NCI-H82 treated with DMSO at 0.1 percent for 48 hours (cell line): ENCODE results near the gene GRM3.
"Not testable (repeated sequence)": the region's sequence is repeated elsewhere in the genome, so short reads cannot be mapped to it uniquely, and the experiment has no call there.

ENCODE experiments used
- DNase-seq: peaks from one replicate; lab custom pipeline; 2025; ENCODE audit not compliant: unreplicated experiment; lab: John Stamatoyannopoulos, UW

GRM3 gene

DNA sequence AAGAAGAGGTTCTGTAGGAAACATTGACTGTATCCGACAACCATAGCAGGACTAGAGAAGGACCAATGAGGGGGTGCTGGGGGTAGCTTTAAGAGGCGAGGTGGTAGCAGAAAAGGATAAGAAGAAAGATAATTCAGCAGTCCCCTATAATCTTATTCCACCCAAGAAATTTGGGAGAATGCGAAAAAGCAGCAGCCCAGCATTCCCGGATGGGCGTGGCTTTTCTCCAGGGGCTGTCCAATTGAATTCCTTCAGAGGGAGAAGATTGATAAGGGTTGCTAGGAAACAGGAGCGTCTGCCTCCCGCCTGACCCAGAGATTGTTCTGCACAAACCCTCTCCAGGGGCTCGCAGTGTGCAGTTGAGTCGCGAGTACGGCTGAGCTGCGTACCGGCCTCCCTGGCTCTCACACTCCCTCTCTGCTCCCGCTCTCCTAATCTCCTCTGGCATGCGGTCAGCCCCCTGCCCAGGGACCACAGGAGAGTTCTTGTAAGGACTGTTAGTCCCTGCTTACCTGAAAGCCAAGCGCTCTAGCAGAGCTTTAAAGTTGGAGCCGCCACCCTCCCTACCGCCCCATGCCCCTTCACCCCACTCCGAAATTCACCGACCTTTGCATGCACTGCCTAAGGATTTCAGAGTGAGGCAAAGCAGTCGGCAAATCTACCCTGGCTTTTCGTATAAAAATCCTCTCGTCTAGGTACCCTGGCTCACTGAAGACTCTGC, at the start of gene GRM3:
GRM3 (plus strand) TSS at position 349 of the 721 bp plus-strand sequence. CDS start 121,237 bp downstream, outside the sequence.
- peak; percentile 14 for DNase-seq

DNA sequence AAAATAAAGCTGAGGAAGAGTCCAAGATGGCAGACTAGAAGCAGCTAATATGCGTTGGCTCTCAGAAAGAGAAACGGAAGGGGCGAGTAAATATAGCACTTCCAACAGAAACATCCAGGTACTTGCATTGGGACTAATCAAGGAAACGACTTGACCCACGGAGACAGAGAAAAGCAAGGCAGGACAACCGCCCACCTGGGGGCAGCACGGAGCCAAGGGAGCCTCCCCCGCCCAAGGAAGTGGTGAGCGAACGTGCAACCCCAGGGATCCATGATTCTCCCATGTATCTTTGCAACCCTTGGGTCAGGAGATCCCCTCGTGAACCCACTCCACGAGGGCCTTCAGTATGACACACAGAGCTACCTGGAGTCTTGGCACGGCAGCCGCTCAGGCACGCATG, 45.4 kb upstream of the GRM3 start:
- peak; percentile 8 for DNase-seq

DNA sequence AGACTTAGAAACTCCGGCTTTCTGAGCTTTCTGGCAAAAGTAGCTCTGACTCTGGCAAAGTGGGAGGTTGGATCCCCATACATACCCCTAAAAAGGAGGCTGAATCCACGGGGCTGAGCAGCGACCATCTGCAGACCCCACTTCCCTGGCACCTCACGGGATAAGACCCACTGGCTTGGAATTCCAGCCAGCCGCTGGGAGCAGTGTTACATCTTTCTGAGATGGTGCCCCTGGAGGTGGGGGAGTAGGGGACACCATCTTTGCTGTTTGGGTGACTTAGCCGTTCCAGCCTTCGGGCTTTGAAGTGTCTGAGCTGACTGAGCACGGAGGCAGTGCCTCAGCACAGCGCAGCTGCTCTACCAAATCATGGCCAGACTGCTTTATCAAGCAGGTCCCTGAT, 45.0 kb upstream of the GRM3 start:
- DNase-seq, result no peak

DNA sequence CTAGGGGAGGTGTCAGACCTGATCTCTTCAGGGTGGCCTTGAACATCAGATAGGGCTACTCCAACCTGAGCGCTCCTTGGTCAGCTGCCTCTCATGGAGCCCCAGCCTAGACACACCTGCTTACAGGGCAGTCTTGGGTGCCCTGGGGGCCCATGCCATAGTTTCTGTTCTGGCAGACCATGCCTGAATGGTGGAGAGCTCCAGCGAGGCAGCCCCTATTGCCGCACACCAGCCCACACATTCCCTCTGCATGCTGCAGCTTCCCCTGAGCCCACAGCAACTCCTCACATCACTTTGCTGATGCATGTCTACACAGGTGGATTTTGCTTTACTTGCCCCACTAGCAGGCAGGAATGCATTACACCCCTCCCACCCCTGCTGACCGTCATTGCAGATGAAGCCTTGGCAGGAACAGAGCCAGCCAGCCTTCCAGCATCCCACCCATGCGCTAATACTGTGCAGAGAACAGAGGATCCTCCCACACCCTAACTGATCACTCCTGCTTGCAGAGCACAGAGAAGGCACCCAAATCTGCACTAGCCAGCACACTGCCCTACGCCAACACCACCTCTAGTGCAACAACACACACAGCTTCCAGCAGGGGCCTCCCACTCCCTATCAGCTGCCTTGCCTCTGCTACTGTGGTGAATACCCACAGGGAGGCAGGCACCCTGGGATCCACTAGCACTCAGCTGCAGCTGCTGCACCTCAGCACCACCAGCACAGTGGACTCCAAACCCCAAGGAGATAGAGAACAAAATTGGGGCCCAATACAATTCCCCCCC, 43.0 kb upstream of the GRM3 start:
- DNase-seq, result no peak

DNA sequence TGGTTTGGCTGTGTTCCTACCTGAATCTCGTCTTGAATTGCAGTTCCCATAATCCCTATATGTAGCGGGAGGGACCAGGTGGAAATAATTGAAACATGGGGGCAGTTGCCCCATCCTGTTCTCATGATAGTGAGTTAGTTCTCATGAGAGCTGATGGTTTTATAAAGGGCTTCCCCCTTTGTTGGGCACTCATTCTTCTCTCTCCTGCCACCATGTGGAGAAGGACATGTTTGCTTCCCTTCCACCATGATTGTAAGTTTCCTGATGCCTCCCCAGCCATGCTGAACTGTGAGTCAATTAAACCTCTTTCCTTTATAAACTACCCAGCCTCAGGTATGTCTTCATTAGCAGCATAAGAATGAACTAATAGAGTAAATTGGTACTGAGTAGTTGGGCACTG, 28.0 kb upstream of the GRM3 start:
- DNase-seq, result not testable (repeated sequence)

DNA sequence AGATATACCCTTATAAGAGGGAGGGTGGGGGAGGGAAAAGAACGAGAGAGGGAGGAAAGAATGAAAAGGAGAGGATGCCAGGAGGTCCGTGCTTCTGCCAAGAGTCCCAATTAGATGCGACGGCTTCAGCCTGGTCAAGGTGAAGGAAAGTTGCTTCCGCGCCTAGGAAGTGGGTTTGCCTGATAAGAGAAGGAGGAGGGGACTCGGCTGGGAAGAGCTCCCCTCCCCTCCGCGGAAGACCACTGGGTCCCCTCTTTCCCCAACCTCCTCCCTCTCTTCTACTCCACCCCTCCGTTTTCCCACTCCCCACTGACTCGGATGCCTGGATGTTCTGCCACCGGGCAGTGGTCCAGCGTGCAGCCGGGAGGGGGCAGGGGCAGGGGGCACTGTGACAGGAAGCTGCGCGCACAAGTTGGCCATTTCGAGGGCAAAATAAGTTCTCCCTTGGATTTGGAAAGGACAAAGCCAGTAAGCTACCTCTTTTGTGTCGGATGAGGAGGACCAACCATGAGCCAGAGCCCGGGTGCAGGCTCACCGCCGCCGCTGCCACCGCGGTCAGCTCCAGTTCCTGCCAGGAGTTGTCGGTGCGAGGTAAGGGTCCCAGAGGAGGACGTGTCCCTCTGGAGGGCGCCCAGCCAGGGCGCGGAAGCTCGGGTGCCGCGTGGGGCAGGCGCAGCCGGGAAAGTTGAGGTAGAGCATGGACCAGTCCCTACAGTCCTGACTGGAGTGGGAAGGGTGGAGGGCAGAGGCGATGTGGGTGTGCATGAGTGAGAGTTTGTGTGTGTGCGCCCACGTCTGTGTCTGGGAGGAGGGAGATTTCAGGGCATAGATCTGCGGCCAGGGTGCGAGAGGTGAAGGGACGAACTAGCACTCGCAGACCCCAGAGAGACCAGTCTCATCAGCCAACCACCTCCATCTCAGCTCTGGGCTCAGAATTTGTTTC, 844 bp downstream of the GRM3 start:
- DNase-seq, result no peak

DNA sequence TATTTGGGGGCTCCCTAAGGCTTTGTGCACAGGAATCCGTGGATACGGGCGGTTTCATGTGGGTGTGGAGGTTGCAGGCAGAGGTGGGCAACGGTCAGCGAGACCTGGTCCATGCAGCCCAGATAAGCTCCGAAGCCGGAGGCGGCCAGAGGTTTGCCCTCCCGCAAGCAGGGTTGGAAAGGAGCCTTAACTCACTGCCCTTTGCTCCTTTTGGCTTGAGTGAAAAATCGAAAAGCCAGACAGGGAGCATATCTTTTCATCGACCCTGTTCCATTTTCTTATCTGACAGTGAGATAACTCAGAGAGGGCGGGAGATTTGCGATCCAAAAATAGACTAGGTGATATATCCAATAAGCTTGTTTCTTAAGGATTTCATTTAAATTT, 1.5 kb downstream of the GRM3 start:
- no peak for DNase-seq

DNA sequence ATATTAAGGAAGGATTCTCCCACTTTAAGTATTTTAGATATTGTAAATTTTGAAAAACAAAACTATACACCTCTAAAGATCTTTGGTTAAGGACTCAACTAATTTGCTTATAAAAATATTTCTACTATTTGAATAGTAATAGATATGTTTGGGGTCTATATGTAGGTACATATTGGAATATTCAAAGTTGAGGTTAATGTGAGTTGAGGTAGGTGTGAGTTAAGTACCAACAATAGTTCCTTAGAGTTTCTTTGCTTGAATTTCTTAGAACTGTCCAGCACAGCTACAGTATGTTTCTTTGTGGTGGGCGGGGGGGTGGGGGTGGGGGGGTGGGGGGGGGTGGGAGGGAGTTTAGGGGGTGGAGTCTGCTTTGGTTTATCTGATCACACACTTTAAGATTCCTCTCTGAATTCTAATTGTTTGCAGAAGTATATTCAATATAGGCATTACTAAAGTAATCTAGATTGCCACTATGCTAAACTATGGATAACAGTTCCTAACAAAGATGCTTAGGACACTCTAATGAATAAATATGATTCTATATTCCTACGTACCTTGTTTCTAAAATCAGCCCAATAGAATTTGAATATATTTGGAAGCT, 2.1 kb downstream of the GRM3 start:
- DNase-seq, result no peak

DNA sequence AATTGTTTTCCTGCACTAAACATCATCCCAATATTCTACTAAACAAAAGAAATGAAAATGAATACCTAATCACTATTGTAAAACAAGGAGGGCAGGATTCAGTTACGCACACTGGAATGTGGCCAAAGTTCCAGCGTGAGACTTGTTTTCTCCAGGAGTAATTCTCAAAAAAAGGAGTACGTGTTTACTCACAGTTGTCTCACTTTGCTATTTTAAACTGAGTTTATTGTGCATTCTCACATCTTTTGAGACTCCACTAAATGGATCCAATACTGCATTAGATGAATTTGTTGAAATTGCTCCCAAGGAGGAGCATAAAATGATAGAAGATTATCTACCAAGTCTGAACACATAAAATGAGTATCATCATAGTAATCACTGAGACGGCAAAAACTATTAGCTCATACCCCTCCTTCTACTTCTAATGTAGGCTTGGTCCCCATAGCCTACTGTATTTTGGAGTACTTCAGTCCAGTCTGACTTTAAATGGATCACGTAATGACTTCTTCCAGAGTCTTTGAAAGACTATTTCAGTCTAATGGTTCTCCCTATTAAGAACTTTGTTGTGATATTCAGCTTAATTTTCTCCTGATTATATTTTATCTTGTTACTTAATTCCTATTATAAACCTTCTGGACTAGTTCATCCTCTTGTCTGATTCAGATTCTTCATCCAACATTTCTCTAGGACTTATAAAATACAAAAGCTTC, 3.8 kb downstream of the GRM3 start:
- no peak for DNase-seq

DNA sequence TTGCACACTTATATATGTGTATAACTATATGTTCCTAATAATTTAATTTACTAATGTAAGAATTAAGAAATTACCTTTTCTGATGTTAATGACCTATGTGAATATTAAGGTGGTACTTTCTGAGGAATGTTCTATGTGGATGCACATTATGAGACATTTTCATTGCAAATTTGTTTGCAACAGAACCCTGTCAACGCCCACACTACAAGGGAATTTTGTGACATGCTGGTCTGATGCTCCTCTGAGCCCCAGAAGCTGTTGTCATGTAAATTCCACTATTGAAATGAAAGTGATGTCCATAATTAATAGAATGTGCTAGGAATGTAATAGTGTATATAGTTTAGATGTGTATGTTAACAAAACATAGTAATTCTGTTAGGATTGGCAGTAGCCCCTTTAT, 4.5 kb downstream of the GRM3 start:
- DNase-seq, result no peak

DNA sequence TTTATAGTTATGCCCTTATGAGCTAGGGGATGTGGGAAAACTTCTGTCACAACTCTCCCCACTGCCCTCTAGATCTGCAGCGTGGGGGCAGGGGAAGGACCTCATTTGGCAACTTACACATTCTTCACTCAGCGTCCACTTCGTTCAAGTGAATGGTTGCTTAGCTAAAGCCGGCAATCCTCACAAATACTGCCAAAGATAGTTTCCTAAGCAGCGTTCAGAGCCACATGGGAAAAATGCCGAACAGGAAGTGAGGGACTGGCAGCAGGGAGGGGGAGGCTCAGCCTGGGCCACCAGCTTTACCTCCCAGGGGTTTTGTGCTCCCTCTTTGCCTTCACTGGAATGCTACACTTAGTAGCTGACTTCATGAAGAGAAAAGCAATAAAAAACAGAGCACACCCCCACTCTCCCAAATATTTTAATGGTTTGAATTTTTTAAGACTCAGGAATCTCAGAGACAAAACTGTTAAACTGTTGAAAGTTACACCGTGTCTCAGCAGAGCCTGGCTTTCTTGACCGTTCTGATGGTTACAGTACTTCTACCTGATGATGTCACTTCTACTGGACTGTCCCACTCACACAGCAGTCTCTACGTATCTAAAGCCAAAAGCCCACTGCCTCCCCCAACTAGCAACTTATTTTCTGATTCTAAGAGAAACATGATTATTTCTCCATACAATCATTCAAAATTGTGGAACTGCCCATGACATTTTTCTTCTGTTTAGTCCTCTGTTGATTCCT, 10.4 kb downstream of the GRM3 start:
- no peak for DNase-seq

DNA sequence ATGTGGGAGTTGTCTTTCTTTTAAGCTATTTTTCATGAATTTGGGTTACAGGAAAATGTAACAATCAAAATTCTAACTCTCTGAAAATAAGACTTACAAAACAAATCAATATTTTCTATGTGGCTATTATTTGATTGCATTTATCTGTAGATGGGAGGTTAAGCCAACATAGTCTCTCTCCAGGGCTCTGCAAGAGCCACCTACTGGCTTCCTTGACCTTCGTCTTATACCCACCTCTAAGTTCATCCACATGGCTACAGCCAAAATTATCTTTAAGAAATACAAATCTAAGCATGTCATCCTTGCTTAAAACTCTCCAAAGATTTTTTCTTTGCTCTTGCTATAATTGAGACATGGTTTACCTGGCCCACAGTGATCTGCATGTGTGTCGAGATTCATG, 14.2 kb downstream of the GRM3 start:
- DNase-seq, result no peak

DNA sequence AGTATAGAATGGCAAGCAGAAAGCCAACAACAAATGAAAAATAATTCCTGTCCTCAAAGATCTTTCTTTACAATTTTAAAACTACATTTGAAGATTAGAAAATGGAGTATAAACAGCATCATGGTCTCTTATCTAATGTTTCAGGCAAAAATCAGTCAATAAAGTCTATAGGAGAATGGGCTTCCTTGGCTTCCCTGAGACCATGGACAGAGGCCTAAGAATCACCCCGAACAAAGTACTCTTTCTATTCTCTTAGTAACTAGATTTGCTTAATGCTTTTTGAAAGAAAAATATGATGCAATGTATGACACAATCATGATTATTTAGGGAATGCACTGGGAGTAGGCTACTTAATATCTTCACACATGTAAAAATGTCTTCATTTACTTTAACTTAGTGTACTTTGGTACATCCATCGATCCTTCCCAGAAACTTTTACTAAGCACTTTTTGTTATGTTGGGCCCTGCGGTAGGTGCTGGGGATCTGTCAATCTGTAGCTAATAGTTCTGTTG, 17.3 kb downstream of the GRM3 start:
- no peak for DNase-seq

DNA sequence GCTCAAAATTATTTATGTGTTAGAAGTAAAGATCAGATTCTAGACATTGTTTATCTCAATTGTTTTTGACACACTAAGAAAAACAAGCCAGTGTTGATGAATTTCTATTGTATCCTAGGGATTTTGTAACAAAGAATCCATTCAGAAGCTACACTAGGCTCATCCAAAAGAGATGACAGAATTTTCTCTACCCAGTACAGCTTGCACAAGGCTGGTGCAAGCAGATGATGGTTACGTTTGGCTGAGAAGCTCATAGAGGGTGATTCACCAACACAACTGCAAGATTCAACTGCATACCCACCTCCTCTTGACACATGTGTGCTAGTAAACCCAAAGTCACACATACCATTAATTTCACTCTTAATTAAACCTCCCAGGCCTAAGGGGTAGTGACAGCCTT, 20.8 kb downstream of the GRM3 start:
- DNase-seq, result no peak

DNA sequence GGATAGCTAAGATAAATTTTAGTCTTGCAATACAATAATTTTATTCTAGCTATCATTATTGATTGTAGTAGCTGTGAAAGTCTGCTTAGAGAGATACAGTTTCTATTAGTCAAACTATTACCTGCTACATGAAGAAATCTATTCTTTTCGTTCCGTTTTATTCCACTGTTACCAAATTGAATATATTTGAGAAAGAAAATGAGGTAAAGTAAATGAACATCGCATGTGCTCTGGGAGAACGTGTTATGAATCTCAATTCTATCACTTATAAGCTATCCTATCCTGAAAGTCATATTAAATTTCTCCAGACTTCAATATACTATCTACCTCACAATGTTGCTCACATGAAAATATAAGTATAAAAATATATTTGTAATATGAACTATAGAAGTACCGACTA, 21.3 kb downstream of the GRM3 start:
- DNase-seq, result no peak

DNA sequence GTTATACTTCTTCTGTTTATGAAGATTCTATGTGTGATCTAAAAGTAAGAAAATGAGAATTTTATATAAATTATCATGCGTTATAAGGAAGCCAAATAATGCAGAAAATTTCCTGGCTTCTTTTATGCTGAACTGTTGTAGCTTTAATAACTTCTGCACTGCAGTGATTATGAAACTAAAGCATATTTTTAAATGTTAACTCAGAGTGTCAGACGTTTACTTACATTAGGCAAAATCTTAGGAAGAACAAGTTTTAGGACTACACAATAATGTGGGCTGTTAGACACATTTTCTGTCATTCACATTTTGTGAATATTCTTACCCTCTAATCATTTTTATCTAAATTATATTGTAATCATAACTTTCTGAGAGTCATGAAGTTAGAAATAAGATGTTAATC, 22.0 kb downstream of the GRM3 start:
- no peak for DNase-seq

DNA sequence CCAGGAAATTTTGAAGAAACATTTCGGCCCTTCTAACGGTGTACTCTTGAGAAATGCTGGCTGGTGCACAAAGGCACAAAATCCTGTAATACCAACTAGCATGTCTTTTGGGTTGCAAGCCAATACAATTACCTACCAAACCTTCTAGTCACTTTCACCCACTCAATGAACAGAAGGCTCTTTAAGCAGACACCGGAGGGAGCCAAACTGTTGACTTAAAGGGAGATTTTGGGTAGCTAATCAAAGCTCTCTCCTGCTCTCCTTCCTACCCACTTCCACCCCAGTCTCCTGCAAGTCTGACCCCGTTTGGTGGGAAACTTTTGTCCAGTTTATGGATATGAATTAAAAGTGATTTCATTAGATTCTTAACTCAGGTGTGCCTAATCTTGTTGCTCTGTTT, 24.0 kb downstream of the GRM3 start:
- DNase-seq, result no peak

DNA sequence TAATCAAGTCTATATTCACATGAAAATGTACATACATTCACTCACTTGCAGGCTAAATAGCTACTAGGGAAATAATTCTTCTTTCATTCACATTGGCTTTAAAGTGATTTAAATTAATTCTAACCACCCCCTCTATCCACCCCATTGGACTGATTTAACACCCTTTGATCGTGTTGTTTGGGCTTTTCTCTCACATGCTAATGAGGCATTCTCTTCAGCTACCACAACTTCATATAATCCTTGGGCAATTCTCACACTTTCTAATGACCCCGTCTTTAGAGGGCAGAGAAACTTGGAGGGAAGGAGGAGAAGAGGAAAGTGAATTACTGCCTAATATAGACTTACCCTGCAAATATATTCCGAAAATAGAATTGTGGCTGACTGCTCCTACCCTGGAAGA, 24.6 kb downstream of the GRM3 start:
- DNase-seq, result no peak

DNA sequence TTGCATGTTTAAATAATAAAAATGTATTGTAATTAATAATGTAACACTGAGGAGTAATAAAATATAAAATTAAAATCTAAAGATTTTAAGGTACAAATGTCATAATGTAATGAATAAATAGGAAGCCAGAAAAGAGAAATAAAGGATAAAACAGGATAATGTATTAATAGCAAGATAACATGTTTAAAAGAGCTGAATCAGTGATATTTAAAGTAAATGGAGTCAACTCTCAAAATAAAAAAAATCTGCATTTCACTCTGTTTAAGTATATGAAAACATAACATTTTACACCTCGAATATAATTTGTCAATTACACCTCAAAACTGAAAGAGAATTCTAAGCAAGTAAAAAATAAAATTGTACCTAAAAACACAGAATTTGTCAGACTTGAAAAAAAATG, 44.1 kb downstream of the GRM3 start:
- DNase-seq, result no peak

DNA sequence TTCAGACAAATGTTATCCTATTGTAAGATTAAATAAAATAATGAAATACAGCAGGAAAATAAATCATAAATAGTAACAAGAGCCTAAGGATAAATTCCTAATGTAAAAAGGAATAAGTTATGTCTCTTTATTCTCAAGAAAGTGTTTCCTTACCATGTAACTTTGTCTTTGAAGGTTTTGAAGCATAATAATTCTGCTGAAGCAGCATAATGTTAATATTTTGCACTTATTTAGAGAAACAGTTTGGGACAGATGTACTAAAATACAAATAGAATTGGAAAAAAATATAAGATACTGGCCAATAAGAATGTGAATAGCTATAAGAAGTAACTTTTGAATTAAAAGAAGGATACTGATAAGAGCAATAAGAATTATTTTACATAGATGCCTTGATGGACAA, 45.7 kb downstream of the GRM3 start:
- DNase-seq, result no peak
